ENCODE results near the gene CCDC157.

The CCDC157 gene

GRCh38 chr22:30356449-30357235 is at the start of gene CCDC157, which contains the start of gene SF3A1:
CCDC157 (plus strand) TSS chr22:30357007; CDS start chr22:30366001, 8,994 bp downstream.
SF3A1 (minus strand) TSS chr22:30356894; CDS start chr22:30356792, 102 bp downstream.
- peak; percentile 95; the same call in 1 of the 2 replicates for TF ChIP-seq ZFX (IDR thresholded peaks at IDR 0.05)
- no peak for TF ChIP-seq CTCF (conservative IDR thresholded peaks at IDR 0.05)
- peak within 1 kb of the TSS; percentile 91 for H3K27ac ChIP-seq

GRCh38 chr22:30307041-30307574 is 49.7 kb upstream of the CCDC157 start:
- TF ChIP-seq CTCF (conservative IDR thresholded peaks at IDR 0.05), result no peak
- no peak for TF ChIP-seq ZFX (IDR thresholded peaks at IDR 0.05)
- 0 out of 2 replicates have a peak overlapping the region, but pooled peaks have one; percentile 16 for H3K27ac ChIP-seq

GRCh38 chr22:30308093-30308492 is 48.7 kb upstream of the CCDC157 start:
- no peak for TF ChIP-seq ZFX (IDR thresholded peaks at IDR 0.05)
- H3K27ac ChIP-seq, result 0 out of 2 replicates have a peak overlapping the region, but pooled peaks have one; percentile 16

GRCh38 chr22:30308518-30309230 is 48.1 kb upstream of the CCDC157 start:
- no peak for TF ChIP-seq ZFX (IDR thresholded peaks at IDR 0.05)
- TF ChIP-seq CTCF (conservative IDR thresholded peaks at IDR 0.05), result no peak
- 0 out of 2 replicates have a peak overlapping the region, but pooled peaks have one; percentile 63 for H3K27ac ChIP-seq

GRCh38 chr22:30309951-30310741 is 46.7 kb upstream of the CCDC157 start:
- peak overlapping the region; percentile 63 for H3K27ac ChIP-seq
- no peak for TF ChIP-seq CTCF (conservative IDR thresholded peaks at IDR 0.05)
- TF ChIP-seq ZFX (IDR thresholded peaks at IDR 0.05), result no peak

GRCh38 chr22:30310881-30311771 is 45.7 kb upstream of the CCDC157 start:
- TF ChIP-seq ZFX (IDR thresholded peaks at IDR 0.05) (no peak), CTCF (conservative IDR thresholded peaks at IDR 0.05) (no peak)
- H3K27ac ChIP-seq, result peak overlapping the region; percentile 63

Data from C4-2B (cell line).